Smooth muscle cell of the brain vasculature (primary cell): Measurements from ENCODE around the gene SLC22A23.

ENCODE experiments used
- DNase-seq: peaks from one replicate; pipeline ENCODE4 v3.0.0-alpha.2; 2012; ENCODE audit warnings: low read depth, low spot score

SLC22A23 gene

DNA sequence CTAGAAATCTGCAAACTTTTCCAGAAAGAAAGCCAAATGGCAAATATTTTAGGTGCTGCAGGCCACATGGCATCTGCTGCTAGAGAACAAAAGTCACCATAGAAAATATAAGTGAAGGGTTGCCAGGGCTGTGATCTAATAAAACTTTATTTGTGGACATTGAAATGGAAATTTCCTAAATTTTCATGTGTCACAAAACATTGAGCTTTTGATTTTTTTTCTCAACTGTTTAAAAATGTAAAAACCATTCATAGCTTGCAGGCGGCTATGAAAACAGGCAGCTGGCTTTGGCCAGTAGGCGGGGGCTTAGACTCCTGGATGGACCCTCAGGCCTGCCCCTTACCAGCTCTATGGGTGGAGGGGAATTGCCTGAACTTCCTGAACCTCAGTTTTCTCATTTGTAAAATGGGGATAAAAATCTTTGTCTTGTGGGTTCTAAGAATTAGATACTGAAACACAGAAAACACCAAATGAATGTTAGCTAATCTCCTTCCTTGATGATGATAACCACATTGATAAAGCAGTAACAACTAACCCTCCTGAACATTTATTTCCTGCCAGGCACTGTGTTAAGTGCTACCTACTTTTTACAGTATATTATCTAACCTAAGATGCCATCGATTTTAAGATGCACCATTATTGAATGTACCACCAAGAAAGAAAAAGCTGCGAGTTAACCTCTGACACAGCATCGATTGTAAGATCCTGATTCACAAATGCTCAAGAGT is 85.5 kb downstream of the SLC22A23 start:
- no peak for DNase-seq

DNA sequence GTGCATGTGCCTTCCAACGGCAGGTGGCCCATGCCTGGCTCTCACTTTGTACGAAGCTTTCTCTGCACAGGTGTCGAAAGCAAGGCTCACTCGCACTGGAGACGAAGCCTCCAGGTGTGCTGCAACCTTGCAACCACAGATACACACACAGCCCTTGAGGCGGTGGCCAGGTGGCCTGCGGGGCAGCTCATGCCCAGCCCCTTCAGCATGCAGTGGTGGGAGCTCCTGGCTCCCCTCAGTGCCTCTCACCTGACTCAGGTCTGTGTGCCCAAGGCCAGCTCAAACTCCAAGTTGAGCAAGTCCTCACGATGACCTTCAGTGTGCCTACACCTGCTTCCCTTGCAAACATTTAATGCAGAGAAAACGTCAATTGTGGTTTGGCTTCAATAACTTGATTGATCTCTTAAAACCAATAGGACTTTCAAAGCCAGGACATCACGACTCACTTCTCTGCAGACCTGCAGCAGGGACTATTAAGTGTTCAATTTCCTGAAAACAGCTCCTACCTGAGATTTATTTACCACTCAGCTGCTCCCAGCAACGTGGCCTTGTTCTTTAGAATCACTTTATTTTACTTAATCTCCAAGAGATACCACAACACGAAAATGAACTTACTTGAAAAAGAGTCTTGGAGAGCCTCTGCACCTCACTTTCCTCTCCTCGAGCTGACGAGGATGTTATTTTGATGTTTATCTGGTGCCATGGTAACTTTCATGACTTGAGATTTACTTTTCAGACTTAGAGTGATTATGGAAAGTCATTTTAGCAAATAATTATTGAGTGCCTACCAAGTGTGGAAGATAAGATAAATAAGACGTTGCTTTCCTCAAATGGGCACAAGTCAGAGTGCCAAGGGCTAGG is 86.3 kb downstream of the SLC22A23 start:
- DNase-seq: no peak

DNA sequence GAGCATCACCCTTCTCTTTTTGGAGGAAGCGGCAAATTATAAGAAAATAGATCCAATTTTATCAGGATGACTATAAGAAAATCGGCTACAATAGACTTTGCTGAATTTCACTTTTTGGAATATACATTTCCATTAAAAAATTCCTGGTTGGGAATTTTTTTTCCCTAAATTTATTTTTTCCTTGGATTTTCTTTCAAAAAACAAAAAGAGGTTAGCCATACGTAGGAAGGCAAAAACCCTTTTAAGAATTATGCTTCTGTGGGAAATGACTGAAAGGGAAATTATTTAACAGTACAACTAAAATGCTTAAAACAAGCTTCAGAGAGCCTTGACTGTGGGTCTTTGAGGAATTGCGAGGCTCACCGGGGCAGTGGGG is 86.9 kb downstream of the SLC22A23 start:
- DNase-seq: no peak

DNA sequence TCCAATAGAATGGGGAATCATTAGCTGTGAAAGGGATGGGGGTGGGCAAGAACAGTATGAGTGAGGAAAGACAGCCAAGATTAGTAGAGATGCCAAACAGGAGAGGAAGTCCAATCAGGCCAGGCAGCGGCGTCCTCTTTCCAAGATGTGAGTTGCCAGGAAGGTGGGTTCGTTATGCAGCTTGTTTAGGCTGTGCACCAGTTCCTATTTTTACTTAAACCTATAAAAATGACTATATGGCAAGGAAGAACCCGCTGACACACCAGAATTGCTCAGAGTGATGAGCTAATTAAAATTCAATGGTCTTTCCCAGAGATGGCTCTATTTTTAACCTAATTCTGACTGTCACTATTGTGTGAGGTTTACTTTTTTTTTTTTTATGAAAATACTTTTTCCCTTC is 88.2 kb downstream of the SLC22A23 start:
- no peak for DNase-seq

DNA sequence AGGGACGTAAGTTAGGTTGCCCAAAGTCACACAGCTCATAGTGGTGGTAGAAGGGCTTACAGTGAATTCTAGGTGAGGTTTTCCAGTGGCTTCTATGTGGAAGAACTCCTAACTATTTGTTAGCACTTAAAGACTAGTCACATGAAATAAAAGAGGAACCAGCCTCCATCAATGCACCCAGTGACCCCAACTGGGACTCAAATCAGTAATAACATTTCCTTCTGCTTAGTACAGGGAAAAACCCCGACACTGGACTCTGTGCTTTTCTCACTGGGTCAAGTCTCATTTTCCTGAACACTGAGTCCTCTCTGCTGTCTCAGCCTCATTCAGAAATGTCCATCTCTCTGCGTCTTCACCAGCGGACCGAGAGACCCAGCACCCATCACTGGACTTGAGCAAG is 89.2 kb downstream of the SLC22A23 start:
- DNase-seq: no peak

DNA sequence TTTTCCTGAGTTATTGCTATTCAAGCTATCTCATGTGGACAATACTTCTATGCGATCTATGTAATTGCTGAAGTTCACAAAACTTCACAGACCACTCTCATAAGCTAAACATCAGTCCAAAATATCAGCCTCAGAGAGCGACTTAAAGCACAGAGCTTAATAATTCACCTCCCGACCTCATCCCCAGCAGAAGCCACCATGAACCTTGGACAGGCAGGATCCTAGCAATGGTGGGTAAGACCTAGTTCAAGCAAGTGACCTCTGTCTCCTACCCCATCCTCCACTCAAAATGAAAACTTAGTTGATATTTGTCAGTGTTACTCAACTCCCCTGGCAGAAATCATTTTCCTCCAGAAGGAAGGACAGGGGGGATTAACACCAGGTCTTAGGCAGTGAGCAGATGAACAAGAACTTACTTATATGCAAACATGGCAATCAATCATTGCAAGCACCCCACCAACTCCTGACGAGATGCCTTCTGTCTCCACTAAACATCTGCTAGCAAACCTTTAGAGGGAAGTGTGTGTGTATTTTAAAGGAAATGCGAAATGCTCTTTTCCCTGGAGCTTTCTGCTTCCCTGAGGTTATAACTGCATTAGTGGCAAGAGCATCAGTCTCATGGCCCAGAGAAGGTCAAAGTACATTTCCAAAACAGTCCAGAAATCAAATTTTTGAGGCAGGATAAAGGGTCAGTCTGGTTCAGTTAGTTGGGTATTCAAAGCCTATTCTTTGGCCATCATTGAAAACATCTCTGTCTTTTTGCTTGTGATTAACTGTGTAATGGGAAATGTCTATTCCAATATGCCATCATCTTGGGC is 90.0 kb downstream of the SLC22A23 start:
- no peak for DNase-seq

DNA sequence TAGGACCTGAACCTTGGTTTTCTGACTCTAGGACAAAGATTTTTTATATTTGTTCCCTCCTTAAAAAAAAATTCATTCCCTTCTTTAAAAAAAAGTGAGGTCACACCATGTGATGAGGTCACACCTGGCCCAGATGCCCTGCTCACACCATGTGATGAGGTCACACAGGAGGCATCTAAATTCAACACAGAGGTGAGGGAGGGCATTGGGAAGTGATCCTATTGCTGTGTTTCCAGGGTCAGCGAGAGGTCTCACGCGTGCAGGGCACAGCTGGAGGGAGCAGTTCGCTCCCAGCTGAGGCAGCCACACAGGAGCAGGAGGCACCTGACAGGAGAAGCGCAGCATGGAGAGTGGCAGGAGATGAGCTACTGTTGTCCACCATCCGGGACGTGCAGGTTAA is 92.5 kb downstream of the SLC22A23 start:
- no peak for DNase-seq

DNA sequence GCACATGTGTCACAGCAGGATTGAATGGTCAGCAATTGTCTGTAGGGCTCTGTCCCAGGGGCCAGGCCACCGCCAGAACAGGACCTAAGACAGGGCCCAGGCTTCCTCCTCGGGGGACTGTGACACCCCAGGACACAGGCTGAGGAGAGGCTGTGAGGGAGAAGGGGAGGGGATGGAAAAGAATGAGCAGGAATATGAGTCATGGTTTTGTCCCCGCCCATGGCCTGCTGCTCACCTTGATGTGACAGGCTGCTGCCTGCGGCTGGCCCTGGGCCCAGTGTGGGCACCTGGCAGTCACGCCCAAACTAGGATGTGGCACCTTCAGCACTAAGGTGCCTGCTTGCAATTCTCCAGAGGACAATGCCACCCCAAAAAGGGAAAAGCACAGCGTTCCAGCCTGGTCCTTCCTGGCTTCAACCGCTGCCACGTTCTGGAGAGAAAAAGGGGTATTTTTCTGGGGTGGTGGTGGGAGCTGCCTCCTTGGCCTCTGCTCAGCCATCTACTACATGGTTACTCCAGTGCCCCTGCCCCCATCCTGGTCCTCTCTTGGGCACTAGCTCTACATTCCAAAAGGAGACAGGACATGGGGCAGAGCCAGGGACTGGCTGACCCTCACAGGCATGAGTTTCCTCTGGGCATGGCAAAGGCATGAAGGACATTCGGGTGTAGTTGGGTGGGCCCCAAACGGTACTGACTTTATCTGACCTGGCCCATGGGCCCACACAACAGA is 93.4 kb downstream of the SLC22A23 start:
- no peak for DNase-seq

DNA sequence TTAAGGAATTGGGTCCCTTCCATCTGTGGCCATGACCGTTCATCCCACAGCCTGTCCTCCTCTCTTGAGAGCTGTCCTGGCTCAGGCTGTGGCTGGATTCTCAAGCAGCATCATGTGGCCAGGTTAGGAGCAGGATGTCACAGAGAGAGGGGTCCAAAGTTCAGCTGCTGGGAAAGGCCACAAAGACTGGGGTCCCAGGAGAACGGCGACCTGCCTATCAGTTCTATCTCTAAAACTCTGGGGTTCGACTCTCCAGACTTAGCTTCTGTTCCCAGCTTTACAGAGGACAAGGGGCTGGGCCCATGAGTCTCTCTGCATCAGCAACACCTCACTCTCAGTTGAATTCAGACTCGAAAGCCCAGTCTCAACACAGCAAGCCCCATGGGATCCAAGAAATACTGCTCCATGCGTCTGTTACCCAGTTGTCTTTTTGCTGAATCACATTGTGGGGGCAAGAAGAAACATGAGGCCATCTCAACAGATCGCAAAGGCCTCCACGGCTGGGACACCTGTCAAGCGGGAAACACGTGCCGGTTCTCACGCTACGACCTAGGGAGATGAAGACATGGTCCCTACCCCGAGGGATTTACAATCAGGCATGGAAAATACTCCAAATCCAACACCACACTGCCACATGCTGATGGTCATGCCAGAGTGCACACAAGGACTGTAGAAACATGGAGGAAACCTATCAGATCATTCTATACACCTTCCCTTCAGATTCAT is 95.4 kb downstream of the SLC22A23 start:
- DNase-seq: no peak

DNA sequence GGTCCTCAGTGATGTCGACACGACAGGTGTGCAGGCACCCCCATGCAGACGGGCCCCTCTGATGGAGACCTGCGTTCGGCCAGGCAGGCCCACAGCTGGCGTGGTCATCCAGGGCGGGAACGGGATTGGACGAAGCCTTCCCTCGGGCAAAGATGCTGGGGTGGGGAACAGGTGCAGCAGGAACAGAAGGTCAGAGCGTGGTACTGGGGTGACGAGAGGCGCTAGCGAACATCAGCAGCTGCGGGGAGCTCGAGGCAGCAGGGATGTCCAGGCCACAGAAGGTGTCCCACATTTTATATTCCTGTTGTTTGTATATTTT is 96.2 kb downstream of the SLC22A23 start:
- no peak for DNase-seq

DNA sequence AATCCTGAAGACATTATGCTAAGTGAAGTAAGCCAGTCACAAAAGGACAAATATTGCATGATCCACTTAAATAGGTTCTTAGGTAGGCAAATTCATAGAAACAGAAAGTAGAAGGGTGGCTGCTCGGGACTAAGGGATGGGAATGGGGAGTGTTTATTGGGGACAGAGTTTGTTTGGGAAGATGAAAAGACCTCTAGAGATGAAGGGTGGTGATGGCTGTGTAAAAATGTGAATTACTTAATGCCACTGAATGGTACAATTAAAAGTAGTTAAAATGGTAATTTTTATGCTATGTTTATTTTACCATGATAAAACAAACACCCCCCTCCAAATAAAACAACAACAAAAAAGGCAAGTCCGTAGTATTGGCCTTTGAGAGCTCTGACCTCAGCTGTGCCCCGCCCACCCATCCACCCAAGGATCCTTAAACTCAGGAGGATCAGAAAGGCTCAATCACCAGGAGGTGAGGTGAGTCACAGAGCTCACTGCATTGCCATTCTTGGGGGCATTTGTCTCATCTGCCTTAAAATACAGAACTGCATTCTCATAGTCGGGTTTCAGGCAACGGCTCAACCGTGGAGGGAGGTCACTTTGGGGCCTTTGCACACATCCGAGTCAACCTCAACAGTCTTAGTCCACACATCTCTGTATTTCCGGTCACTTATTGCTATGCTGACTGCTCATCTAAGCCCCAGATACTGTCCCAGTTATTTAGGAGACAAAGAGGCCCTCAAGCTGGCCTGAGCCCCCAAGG is 96.7 kb downstream of the SLC22A23 start:
- DNase-seq: no peak

DNA sequence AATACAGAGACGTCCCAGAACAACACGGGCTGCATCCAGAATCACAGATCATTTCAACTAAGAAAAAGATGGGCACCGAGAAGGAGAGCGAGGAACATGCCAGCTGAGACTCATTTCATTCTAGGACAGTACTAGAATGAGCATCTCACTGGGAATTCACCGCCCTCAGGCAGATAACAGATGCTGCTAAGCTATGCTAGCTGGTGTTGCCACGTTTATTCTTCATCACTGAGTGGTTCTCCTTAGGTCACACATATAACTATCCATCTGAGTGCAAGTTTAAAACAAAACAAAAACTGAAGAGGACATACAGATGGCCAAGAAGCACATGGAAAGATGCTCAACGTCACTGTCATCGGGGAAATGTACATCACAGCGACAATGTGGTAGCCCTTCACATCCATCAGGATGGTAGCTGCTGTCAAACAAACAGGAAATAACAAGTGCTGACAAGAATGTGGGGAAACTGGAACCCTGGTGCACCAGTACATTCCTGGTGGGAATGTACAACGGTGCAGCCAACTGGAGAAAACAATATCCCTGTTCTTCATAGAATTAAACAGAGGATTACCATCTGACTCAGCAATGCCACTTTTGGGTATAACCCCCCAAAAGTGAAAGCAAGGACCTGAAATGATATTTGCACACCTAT is 97.6 kb downstream of the SLC22A23 start:
- no peak for DNase-seq

DNA sequence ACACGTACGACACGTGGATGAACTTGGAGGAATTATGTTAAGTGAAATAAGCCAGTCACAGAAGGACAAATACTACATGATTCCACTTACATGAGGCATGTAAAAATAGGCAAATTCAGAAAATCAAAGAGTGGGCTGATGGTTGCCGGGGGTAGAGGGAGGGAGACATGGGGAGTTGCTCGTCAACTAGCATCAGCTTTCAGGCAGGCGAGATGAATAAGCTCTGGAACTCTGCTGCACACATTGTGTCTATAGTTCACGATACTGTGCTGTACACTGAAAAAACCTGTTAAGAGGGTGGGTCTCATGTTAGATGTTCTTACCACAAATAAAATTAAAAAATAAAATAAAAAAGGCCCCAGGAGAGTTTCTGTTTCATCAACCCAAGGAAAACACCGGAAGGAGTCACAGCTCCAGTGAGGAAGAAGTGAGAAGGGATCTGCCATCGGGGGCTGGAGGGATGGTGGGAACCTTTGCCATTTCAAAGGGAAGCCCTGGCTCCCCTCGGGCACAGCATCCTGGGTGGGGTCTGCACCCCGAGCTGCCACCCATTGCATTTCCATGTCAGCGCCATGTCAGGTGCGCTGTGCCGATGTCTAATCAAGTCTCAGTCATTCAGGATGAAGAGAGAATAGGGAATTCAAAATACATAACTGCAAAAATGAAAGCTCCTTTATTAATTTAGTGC is 98.3 kb downstream of the SLC22A23 start:
- no peak for DNase-seq

DNA sequence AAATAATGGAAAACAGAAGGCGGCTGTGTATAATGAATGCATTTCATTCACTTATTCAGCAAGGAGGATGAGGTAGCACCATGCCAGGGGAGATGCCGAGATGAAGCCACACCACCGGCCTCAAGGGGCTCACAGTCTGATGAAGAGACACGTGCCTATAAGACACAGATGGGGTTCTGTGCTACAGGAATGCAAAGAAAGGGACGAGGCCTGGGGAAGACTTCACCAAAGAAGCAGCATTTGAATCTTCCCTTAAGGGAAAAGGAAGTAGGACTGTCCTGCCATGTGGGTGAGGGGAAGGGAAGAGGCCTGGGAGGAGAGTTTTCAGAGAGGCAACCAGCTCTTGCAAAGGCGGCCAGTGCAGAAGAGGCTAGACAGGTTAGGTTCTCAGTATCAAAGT is 99.2 kb downstream of the SLC22A23 start:
- DNase-seq: no peak

DNA sequence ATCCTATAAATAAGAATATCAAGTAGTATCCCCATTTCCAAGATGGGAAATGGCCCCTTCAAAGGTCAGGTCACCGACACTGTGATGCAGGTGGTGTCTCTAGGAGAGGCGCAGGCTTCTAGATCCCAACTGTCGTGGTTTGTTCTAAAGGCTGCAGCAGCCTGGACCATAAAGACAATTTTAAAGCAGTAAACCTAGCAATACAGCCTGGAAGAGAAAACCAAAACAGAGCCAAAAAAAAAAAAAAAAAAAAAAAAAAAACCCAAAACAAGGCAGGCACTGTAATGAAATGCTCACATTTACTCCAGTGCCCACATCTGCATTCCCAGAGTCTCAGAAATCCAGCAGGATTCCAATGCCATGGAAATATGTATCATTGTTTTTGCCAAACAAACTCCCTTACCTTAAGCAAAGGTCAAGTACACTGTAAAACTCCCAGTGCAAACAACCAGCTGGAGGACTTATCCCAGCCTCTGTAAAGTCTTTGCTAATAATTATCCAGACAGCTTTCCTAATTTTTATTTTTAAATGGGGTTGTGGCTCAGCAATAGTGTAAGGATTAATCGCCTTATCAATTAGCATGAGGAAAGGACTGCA is 99.9 kb downstream of the SLC22A23 start:
- no peak for DNase-seq

DNA sequence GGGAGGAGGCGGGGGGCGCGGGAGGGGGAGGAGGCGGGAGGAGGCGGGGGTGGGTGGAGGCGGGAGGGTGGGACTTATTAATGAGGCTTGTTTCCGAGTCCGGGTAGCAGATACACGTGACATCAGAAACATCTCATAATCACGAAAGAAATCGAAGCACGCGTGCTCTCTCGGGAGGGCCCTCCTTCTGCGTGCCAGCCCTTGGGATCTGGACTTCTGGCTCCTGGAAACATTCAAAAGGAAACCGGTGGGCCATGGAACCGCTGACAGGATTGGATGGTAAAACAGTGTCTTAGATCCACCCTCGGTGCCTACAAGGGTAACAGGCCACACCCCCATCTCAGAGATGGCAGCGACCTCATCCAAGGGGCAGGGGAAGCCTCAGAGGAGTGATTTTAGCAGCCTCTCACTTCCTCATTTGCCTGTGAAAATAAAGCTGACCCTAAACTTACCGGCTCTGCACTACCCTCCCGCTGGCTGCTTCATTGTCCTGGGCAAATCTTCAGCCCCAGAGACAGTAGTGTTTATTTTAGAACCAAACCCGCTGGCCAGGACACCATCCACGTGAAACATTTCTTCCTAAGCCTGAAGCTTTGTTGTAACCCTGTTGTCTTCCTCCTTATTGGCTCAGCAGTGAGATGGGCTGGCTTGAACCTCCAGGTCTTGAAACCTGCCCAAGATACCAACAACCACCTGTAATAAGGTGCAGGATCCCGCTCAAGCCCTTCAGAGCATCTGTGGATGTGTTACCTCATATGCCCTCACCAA is 100.6 kb downstream of the SLC22A23 start:
- peak; percentile 83 for DNase-seq

DNA sequence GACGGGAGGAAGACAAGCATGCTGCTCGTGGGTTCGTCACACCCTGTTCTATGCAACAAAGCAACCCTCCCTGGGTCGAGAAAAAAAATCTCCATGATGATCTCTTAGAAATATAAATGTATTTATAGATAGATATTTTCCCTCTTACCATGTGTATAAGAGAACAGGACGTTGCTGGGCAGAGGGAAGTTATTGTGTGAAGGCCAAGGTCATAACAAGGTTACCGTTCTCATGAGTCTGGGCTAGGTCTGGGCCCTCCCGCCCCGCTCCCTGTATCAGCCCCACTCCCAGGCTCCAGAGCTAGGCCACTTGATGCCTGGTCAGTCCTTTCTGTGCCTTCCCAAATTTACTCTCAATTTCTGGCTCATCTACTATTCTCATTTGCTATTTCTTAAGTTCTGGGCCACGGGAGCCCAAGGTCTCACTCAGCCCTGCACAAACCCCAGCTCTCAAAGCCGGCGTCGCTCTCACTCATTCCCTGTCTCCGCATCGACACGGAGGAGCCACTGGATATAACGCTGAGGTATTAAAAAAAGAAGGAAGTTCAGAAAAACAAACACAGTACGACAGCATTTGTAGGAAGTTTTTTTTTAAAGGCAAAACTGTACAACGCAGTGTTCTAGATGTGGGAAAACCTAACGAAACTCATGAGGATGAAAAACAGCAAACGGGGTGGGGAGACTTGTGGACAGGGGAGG is 101.3 kb downstream of the SLC22A23 start:
- peak; percentile 28 for DNase-seq

DNA sequence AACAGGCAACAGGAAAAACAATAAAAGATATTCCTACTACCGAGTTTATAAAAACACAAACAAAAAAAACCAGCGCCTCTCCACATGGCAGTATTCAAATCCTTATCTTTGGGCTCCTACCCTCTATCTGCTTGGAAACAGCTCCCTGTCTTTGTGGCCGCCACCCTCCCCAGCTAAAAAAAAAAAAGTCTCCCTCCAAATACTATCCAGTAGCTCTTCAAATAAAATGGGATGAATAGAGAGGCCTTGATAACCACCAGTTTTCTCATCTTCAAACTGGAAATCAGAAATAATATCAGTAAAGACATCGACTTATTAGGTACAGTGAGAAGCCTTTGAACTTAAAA is 101.9 kb downstream of the SLC22A23 start:
- no peak for DNase-seq
